ENCODE measurements around the gene FAM131A.

- TF ChIP-seq CTCF (IDR thresholded peaks at IDR 0.05) = peak; percentile 55 to 69 (median 64)
- no peak for TF ChIP-seq POLR2A (IDR thresholded peaks at IDR 0.05)
Observed at GRCh38 chr3:184354121-184354728, 16.8 kb downstream of the FAM131A start.

Data from right lobe of liver (tissue), 4 donors.